Prostate gland (tissue), 2 donors: ENCODE results near the gene PAPPA2.

Experiments used
- CTCF ChIP-seq, 4 experiments: fragments of 200-600 bp in 2 of 4; fragments of 450-650 bp in 2 of 4; sonication (generic) in 2 of 4; IDR thresholded peaks; 1 replicate in 3 of 4; 2 replicates in 1 of 4; pipeline ENCODE4 v1.5.1; 2016 to 2019; ENCODE audit warnings: antibody characterized with exemption in 4 of 4, mild to moderate bottlenecking in 2 of 4, moderate library complexity in 2 of 4
- POLR2A ChIP-seq: fragments of 450-650 bp; IDR thresholded peaks from one replicate; pipeline ENCODE4 v1.6.1; 2016; ENCODE audit warnings: antibody characterized with exemption, mild to moderate bottlenecking
- POLR2AphosphoS5 ChIP-seq: sonication (generic); formaldehyde crosslinking; IDR thresholded peaks from one replicate; pipeline ENCODE4 v1.6.1; 2017; ENCODE audit warnings: antibody characterized with exemption

DNA sequence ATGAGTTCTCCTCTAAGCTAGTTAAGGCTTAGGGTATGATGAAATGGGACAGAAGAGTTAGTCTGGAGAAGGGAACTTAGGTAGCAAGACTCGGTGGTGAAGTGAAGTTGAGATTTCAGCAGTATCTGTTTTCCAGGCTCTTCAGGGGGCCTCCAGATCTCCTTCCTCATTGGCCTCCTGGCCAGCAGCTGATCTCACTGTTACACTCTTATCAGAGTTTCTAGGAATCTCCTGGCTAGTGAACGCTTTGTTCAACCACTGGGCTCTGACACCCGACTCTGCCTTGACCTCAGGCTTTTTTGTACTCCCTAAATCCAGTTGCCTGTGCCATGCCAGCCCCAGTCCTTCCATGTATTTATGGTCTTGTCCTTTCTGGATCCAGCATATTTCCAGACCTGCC, 390.5 kb downstream of the PAPPA2 start:
- TF ChIP-seq CTCF (IDR thresholded peaks at IDR 0.05) (no peak), POLR2A (no peak), POLR2AphosphoS5 (no peak)
